Measurements from ENCODE around the gene CHST8.

DNA sequence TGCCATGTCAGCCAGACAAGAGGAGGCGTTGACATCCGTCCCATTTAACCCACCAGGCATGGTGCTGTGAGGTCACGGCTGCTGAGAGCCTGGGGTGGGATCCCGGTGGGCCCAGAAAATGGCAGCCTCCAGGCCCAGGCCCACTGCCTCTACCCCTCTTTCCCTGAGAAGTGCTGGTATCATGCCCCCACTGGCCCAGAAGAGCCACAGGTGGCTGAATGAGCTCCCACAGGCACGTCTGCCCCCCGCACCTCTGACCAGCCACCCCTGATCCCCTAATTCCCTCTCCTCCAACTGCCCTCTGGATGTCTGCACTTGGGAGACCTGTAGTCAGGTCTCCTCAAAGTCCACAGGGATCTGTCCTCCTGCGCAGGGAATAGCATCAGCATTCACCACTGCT lies 137.6 kb downstream of the CHST8 start:
- TF ChIP-seq FOXM1 (IDR thresholded peaks at IDR 0.05; ENCODE audit: borderline replicate concordance) (no peak), CTBP1 (IDR thresholded peaks at IDR 0.05; ENCODE audit: borderline replicate concordance) (no peak), NFRKB (IDR thresholded peaks at IDR 0.05) (no peak), SUZ12 (IDR thresholded peaks at IDR 0.05) (no peak)
